Keratinocyte (primary cell): Measurements from ENCODE around the gene KIAA1191. TPM values are rescaled to one million over a fixed set of nuclear protein-coding genes. Genes with fewer than 3 reads are reported as not detected.
A peak's percentile ranks its signal among the peaks of the same experiment; 100 is the strongest.

Experiments used
- DNase-seq: peaks from one replicate; pipeline ENCODE4 v3.0.0-alpha.2; 2011; ENCODE audit warnings: low read depth, missing footprints, low spot score
- FAIRE-seq: peaks from 2 replicates; lab custom pipeline; 2011; peaks lifted over from hg19 to GRCh38; lab: Jason Lieb, UNC
- H2AFZ ChIP-seq: 2 replicates; pipeline ENCODE4 v1.6.0; 2012; ENCODE audit warnings: low read length, control low read depth, inconsistent platforms; ENCODE audit not compliant: control insufficient read depth
- H3K27ac ChIP-seq: 2 replicates; pipeline ENCODE4 v1.5.1; 2011; ENCODE audit warnings: low read length; ENCODE audit not compliant: control insufficient read depth, insufficient read depth
- H3K27me3 ChIP-seq: 3 replicates; pipeline ENCODE4 v1.6.0; 2011; ENCODE audit warnings: low read length; ENCODE audit not compliant: control insufficient read depth, insufficient read depth; ENCODE audit errors: extremely low read depth
- H3K36me3 ChIP-seq, 2 experiments: 2 replicates in 1 of 2; 3 replicates in 1 of 2; pipeline ENCODE4 v1.5.1; 2011; ENCODE audit warnings: low read length in 2 of 2, mild to moderate bottlenecking in 1 of 2; ENCODE audit not compliant: control insufficient read depth in 2 of 2, insufficient read depth in 2 of 2; ENCODE audit errors: extremely low read depth in 1 of 2
- H3K4me1 ChIP-seq: 3 replicates; pipeline ENCODE4 v1.5.1; 2011; ENCODE audit warnings: low read length; ENCODE audit not compliant: control insufficient read depth, insufficient read depth; ENCODE audit errors: extremely low read depth
- H3K4me2 ChIP-seq: 3 replicates; pipeline ENCODE4 v1.6.0; 2011; ENCODE audit warnings: low read depth, low read length; ENCODE audit not compliant: control insufficient read depth, insufficient read depth; ENCODE audit errors: extremely low read depth
- H3K4me3 ChIP-seq, 3 experiments: fragments of 200-600 bp in 1 of 3; sonication (generic) in 1 of 3; 2 replicates in 2 of 3; 3 replicates in 1 of 3; pipeline ENCODE4 v1.5.1; 2011 to 2016; ENCODE audit warnings: low read length in 3 of 3, mild to moderate bottlenecking in 3 of 3, control low read depth in 2 of 3, inconsistent platforms in 1 of 3, low read depth in 1 of 3, mixed read lengths in 1 of 3, mixed run types in 1 of 3, moderate library complexity in 1 of 3; ENCODE audit not compliant: control insufficient read depth in 2 of 3, insufficient read depth in 2 of 3; ENCODE audit errors: extremely low read depth in 1 of 3
- H3K79me2 ChIP-seq: 2 replicates; pipeline ENCODE4 v1.6.0; 2012; ENCODE audit warnings: low read length; ENCODE audit not compliant: control insufficient read depth, insufficient read depth
- H3K9ac ChIP-seq: 3 replicates; pipeline ENCODE4 v1.6.0; 2011; ENCODE audit warnings: low read length; ENCODE audit not compliant: control insufficient read depth, insufficient read depth; ENCODE audit errors: extremely low read depth
- H3K9me1 ChIP-seq: 3 replicates; pipeline ENCODE4 v1.6.0; 2011; ENCODE audit warnings: low read length; ENCODE audit not compliant: control insufficient read depth, insufficient read depth; ENCODE audit errors: extremely low read depth
- H3K9me3 ChIP-seq: 2 replicates; pipeline ENCODE4 v1.5.1; 2012; ENCODE audit warnings: low read depth, low read length; ENCODE audit not compliant: control insufficient read depth
- H4K20me1 ChIP-seq: 3 replicates; pipeline ENCODE4 v1.6.0; 2011; ENCODE audit warnings: low read length; ENCODE audit not compliant: control insufficient read depth, insufficient read depth; ENCODE audit errors: extremely low read depth
- EZH2 ChIP-seq: IDR thresholded peaks from one replicate; pipeline ENCODE4 v1.6.1; 2012; ENCODE audit warnings: inconsistent platforms, mild to moderate bottlenecking, low read length, moderate library complexity
- dilution Hi-C: fragments of 300-500 bp; cut with MboI; formaldehyde crosslinking; loops from one replicate; pipeline ENCODE4 v1.7.0; 2020; ENCODE audit warnings: low sequenced_read_pairs; ENCODE audit not compliant: extremely low pct_ligation_motif_present
- polyA plus RNA-seq, 5 experiments: library from polyadenylated mRNA; depleted of rRNA in 3 of 5; stranded (reverse) in 3 of 5; stranded (forward) in 1 of 5; unstranded in 1 of 5; fragments of >200 nt; gene quantifications; 1 replicate in 1 of 5; 2 replicates in 3 of 5; 3 replicates in 1 of 5; pipeline versions ENCODE4 v1.2.1 to v1.2.3, GENCODE V29; 2011 to 2012; ENCODE audit warnings: missing spikeins in 2 of 5, low read depth in 1 of 5, low replicate concordance in 1 of 5
- TF ChIP-seq, protein P1 (sequence below), 3 experiments: IDR thresholded peaks in 1 of 3; conservative IDR thresholded peaks in 1 of 3; optimal IDR thresholded peaks in 1 of 3; 2 replicates in 2 of 3; 3 replicates in 1 of 3; pipeline versions ENCODE3 to v1.5.1; 2011; ENCODE audit warnings: low read length in 3 of 3, mild to moderate bottlenecking in 3 of 3, moderate library complexity in 2 of 3, control low read depth in 1 of 3, inconsistent platforms in 1 of 3; ENCODE audit not compliant: insufficient read depth in 2 of 3; ENCODE audit errors: extremely low read depth in 1 of 3

Gene KIAA1191
- polyA plus RNA-seq, 1 donor (not counting 4 experiments of a cell fraction or from before 2014, with no cell fraction given) = 100 TPM

DNA sequence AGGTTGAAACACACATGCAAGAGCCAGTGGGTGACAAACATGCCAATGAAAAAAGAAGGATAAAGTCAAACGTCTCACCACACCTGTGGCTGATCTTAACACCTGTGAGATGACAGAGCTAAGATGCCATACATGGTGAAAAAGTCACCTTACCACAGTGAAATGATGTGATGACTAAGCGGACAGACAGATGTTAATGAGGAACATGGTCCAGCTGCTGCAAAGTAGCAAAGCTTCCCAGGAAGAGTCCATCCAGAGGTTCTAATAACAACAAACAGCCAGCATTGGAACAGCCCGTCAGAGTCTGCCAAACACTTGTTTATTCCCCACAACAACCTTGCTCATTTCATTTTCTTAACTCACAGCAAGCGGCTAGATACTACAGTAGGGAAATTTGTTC lies 1.9 kb downstream of the KIAA1191 start:
- Histone ChIP-seq H4K20me1 (peaks cover 2% of the 10 kb centered on the region), H3K9me3 (no peaks in the 10 kb centered on the region), H3K27ac (no peak overlapping the region), H3K9me1 (no peaks in the 10 kb centered on the region), H3K36me3 (peaks cover 16 to 18% of the 10 kb centered on the region in 2 experiments), H3K4me1 (peaks cover 11% of the 10 kb centered on the region), H3K27me3 (no peaks in the 10 kb centered on the region), H3K79me2 (peaks cover 60% of the 10 kb centered on the region), H3K9ac (no peak overlapping the region), H3K4me2 (peak overlapping the region; percentile 11), H3K4me3 (no peak overlapping the region), H2AFZ (no peak overlapping the region)
- dilution Hi-C loops = no loop called here
- TF ChIP-seq, protein P1, sequence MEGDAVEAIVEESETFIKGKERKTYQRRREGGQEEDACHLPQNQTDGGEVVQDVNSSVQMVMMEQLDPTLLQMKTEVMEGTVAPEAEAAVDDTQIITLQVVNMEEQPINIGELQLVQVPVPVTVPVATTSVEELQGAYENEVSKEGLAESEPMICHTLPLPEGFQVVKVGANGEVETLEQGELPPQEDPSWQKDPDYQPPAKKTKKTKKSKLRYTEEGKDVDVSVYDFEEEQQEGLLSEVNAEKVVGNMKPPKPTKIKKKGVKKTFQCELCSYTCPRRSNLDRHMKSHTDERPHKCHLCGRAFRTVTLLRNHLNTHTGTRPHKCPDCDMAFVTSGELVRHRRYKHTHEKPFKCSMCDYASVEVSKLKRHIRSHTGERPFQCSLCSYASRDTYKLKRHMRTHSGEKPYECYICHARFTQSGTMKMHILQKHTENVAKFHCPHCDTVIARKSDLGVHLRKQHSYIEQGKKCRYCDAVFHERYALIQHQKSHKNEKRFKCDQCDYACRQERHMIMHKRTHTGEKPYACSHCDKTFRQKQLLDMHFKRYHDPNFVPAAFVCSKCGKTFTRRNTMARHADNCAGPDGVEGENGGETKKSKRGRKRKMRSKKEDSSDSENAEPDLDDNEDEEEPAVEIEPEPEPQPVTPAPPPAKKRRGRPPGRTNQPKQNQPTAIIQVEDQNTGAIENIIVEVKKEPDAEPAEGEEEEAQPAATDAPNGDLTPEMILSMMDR (optimal IDR thresholded peaks at IDR 0.05 in 1 of 3, IDR thresholded peaks at IDR 0.05 in 1 of 3, conservative IDR thresholded peaks at IDR 0.05 in 1 of 3; ENCODE audit: extremely low read depth in 1 of 3, insufficient read depth in 2 of 3, low read length in 3 of 3) = no peak
- TF ChIP-seq EZH2 = no peak
- FAIRE-seq (no peak), DNase-seq (no peak)

DNA sequence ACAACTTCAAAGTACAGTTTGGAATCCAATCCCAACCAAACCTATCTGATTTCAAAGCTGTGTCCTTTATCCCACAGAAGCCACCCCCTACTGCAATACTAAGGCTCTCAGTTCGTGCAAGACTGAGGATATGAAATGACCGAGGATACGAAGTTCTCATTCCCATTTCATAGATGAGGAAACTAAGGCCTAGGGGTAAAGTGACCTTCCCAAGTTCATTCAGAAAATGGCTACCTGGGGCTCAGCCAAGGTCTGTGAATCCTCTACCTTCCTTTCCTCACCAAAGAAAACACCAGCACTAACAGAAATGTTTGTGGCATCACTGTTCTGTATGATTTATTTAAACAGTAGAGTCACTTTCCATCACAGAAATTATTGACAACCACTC lies 5.4 kb downstream of the KIAA1191 start:
- H3K4me2 ChIP-seq = no peak overlapping the region
- no peak overlapping the region for H3K4me3 ChIP-seq
- no peak overlapping the region for H3K27ac ChIP-seq
- H3K9ac ChIP-seq = no peak overlapping the region
- no peak for TF ChIP-seq EZH2
- TF ChIP-seq, protein P1 (optimal IDR thresholded peaks at IDR 0.05 in 1 of 3, IDR thresholded peaks at IDR 0.05 in 1 of 3, conservative IDR thresholded peaks at IDR 0.05 in 1 of 3; ENCODE audit: extremely low read depth in 1 of 3, insufficient read depth in 2 of 3, low read length in 3 of 3) = no peak
- FAIRE-seq (no peak), DNase-seq (no peak)
- no peak overlapping the region for H2AFZ ChIP-seq
- H3K4me1 ChIP-seq = peaks cover 6% of the 10 kb centered on the region
- no peaks in the 10 kb centered on the region for H3K9me3 ChIP-seq
- H3K79me2 ChIP-seq = peaks cover 75% of the 10 kb centered on the region
- no peaks in the 10 kb centered on the region for H3K27me3 ChIP-seq
- peaks cover 2% of the 10 kb centered on the region for H4K20me1 ChIP-seq
- peaks cover 26 to 30% of the 10 kb centered on the region in 2 experiments for H3K36me3 ChIP-seq
- dilution Hi-C loops = no loop called here
- no peaks in the 10 kb centered on the region for H3K9me1 ChIP-seq
